IPS DF 6.9 (cell line): ENCODE data around the gene KAZN.

ENCODE experiments used
- DNase-seq: peaks from one replicate; pipeline ENCODE4 v3.0.0-alpha.2; 2013; ENCODE audit warnings: low read depth, low spot score
- H3K27ac ChIP-seq: one replicate; pipeline ENCODE4 v1.5.1; 2013; ENCODE audit warnings: low read length, control low read depth
- H3K27me3 ChIP-seq: 2 replicates; pipeline ENCODE4 v1.6.1; 2013; ENCODE audit warnings: mild to moderate bottlenecking, low read length; ENCODE audit not compliant: control insufficient read depth, insufficient read depth
- H3K36me3 ChIP-seq: 2 replicates; pipeline ENCODE4 v1.6.1; 2013; ENCODE audit warnings: low read length; ENCODE audit not compliant: control insufficient read depth, insufficient read depth
- H3K4me1 ChIP-seq: 2 replicates; pipeline ENCODE4 v1.6.1; 2013; ENCODE audit warnings: low read length; ENCODE audit not compliant: control insufficient read depth, insufficient read depth
- H3K4me3 ChIP-seq: 2 replicates; pipeline ENCODE4 v1.5.1; 2013; ENCODE audit warnings: mild to moderate bottlenecking, low read length
- H3K9me3 ChIP-seq: 2 replicates; pipeline ENCODE4 v1.6.1; 2013; ENCODE audit warnings: low read length, inconsistent platforms; ENCODE audit not compliant: control insufficient read depth, insufficient read depth
- WGBS: extraction: QIAGEN DNeasy Blood & Tissue Kit; methylation state at CpG from one replicate; pipeline ENCODE4 v1.1.7; 2013; ENCODE audit warnings: mixed read lengths, missing lambda C conversion rate; ENCODE audit not compliant: insufficient read length, insufficient coverage; 5-methylcytosine and 5-hydroxymethylcytosine counted together

KAZN gene

GRCh38 chr1:14642712-14643111 is 44.2 kb downstream of the KAZN start:
- Histone ChIP-seq H3K36me3 (no peaks in the 10 kb centered on the region), H3K27ac (no peak overlapping the region), H3K27me3 (no peaks in the 10 kb centered on the region), H3K4me1 (no peaks in the 10 kb centered on the region), H3K4me3 (no peak overlapping the region), H3K9me3 (no peaks in the 10 kb centered on the region)
- WGBS: no CpG with 5 or more reads among the region's 3 CpGs
- no peak for DNase-seq

- no peak overlapping the region for H3K27ac ChIP-seq
- no peaks in the 10 kb centered on the region for H3K27me3 ChIP-seq
- no peaks in the 10 kb centered on the region for H3K36me3 ChIP-seq
- no peak overlapping the region for H3K4me3 ChIP-seq
- H3K9me3 ChIP-seq: no peaks in the 10 kb centered on the region
- no peaks in the 10 kb centered on the region for H3K4me1 ChIP-seq
- no CpG with 5 or more reads among the region's 8 CpGs for WGBS
- no peak for DNase-seq
Measured at GRCh38 chr1:14646973-14647372, 48.5 kb downstream of the KAZN start.

GRCh38 chr1:14647777-14648176 is 49.3 kb downstream of the KAZN start:
- H3K4me1 ChIP-seq: no peaks in the 10 kb centered on the region
- DNase-seq: no peak
- no peaks in the 10 kb centered on the region for H3K9me3 ChIP-seq
- no peak overlapping the region for H3K4me3 ChIP-seq
- no CpG with 5 or more reads among the region's 3 CpGs for WGBS
- H3K27ac ChIP-seq: no peak overlapping the region
- no peaks in the 10 kb centered on the region for H3K27me3 ChIP-seq
- no peaks in the 10 kb centered on the region for H3K36me3 ChIP-seq

GRCh38 chr1:14648391-14648790 is 49.9 kb downstream of the KAZN start:
- no peak for DNase-seq
- no peaks in the 10 kb centered on the region for H3K4me1 ChIP-seq
- no CpG with 5 or more reads among the region's 3 CpGs for WGBS
- H3K27ac ChIP-seq: no peak overlapping the region
- no peaks in the 10 kb centered on the region for H3K27me3 ChIP-seq
- no peaks in the 10 kb centered on the region for H3K9me3 ChIP-seq
- no peaks in the 10 kb centered on the region for H3K36me3 ChIP-seq
- no peak overlapping the region for H3K4me3 ChIP-seq

- Histone ChIP-seq H3K9me3 (no peaks in the 10 kb centered on the region), H3K27me3 (no peaks in the 10 kb centered on the region), H3K4me1 (no peaks in the 10 kb centered on the region), H3K27ac (no peak overlapping the region), H3K36me3 (no peaks in the 10 kb centered on the region), H3K4me3 (no peak overlapping the region)
- DNase-seq: no peak
- WGBS: no CpG with 5 or more reads among the region's 9 CpGs
Measured at GRCh38 chr1:14648896-14649855, 50.7 kb downstream of the KAZN start.

- Histone ChIP-seq H3K36me3 (no peaks in the 10 kb centered on the region), H3K9me3 (no peaks in the 10 kb centered on the region), H3K27ac (no peak overlapping the region), H3K4me1 (no peaks in the 10 kb centered on the region), H3K4me3 (no peak overlapping the region), H3K27me3 (no peaks in the 10 kb centered on the region)
- no peak for DNase-seq
- no CpG with 5 or more reads among the region's 1 CpG for WGBS
Measured at GRCh38 chr1:14649976-14650375, 51.5 kb downstream of the KAZN start.

GRCh38 chr1:14650951-14651350 is 52.5 kb downstream of the KAZN start:
- Histone ChIP-seq H3K4me1 (no peaks in the 10 kb centered on the region), H3K36me3 (no peaks in the 10 kb centered on the region), H3K27me3 (no peaks in the 10 kb centered on the region), H3K4me3 (no peak overlapping the region), H3K27ac (no peak overlapping the region), H3K9me3 (no peaks in the 10 kb centered on the region)
- no peak for DNase-seq
- no CpG with 5 or more reads among the region's 3 CpGs for WGBS

GRCh38 chr1:14652840-14653239 is 54.4 kb downstream of the KAZN start:
- Histone ChIP-seq H3K27ac (no peak overlapping the region), H3K9me3 (no peaks in the 10 kb centered on the region), H3K4me1 (no peaks in the 10 kb centered on the region), H3K27me3 (no peaks in the 10 kb centered on the region), H3K36me3 (no peaks in the 10 kb centered on the region), H3K4me3 (no peak overlapping the region)
- DNase-seq: no peak
- no CpG with 5 or more reads among the region's 3 CpGs for WGBS

- Histone ChIP-seq H3K9me3 (no peaks in the 10 kb centered on the region), H3K4me1 (no peaks in the 10 kb centered on the region), H3K27ac (no peak overlapping the region), H3K27me3 (no peaks in the 10 kb centered on the region), H3K4me3 (no peak overlapping the region), H3K36me3 (no peaks in the 10 kb centered on the region)
- no peak for DNase-seq
- no CpG with 5 or more reads among the region's 8 CpGs for WGBS
Measured at GRCh38 chr1:14653461-14653960, 55.0 kb downstream of the KAZN start.

- H3K27ac ChIP-seq: no peak overlapping the region
- no peaks in the 10 kb centered on the region for H3K9me3 ChIP-seq
- no peaks in the 10 kb centered on the region for H3K27me3 ChIP-seq
- no peaks in the 10 kb centered on the region for H3K4me1 ChIP-seq
- WGBS: no CpG with 5 or more reads among the region's 1 CpG
- H3K4me3 ChIP-seq: no peak overlapping the region
- no peak for DNase-seq
- H3K36me3 ChIP-seq: no peaks in the 10 kb centered on the region
Measured at GRCh38 chr1:14654554-14654953, 56.1 kb downstream of the KAZN start.

GRCh38 chr1:14655385-14655784 is 56.9 kb downstream of the KAZN start:
- no peaks in the 10 kb centered on the region for H3K36me3 ChIP-seq
- H3K4me3 ChIP-seq: no peak overlapping the region
- H3K4me1 ChIP-seq: no peaks in the 10 kb centered on the region
- H3K27me3 ChIP-seq: no peaks in the 10 kb centered on the region
- no peak for DNase-seq
- WGBS: no CpG with 5 or more reads among the region's 7 CpGs
- H3K27ac ChIP-seq: no peak overlapping the region
- H3K9me3 ChIP-seq: no peaks in the 10 kb centered on the region
